DMS114 treated with DMSO at 0.1 percent for 48 hours (cell line): ENCODE results near the gene ALDH5A1.

Experiments
- DNase-seq: peaks from one replicate; lab custom pipeline; 2025; ENCODE audit not compliant: unreplicated experiment; lab: John Stamatoyannopoulos, UW

The ALDH5A1 gene

GRCh38 chr6:24564081-24564480 is 69.3 kb downstream of the ALDH5A1 start:
- no peak for DNase-seq

GRCh38 chr6:24565196-24565595 is 70.4 kb downstream of the ALDH5A1 start:
- no peak for DNase-seq

GRCh38 chr6:24566020-24566767 is 71.4 kb downstream of the ALDH5A1 start:
- no peak for DNase-seq

GRCh38 chr6:24568683-24569082 is 73.9 kb downstream of the ALDH5A1 start:
- no peak for DNase-seq

- DNase-seq, result no peak
Observed at GRCh38 chr6:24569811-24570210, 75.0 kb downstream of the ALDH5A1 start.

GRCh38 chr6:24571361-24571760 is 76.6 kb downstream of the ALDH5A1 start:
- DNase-seq, result no peak

GRCh38 chr6:24574809-24575208 is 80.0 kb downstream of the ALDH5A1 start:
- DNase-seq, result no peak

GRCh38 chr6:24576447-24576846 is 81.7 kb downstream of the ALDH5A1 start:
- DNase-seq, result no peak

- peak; percentile 65 for DNase-seq
Observed at GRCh38 chr6:24581084-24581669, 86.4 kb downstream of the ALDH5A1 start.

GRCh38 chr6:24583463-24584381 is 89.0 kb downstream of the ALDH5A1 start:
- peak; percentile 54 for DNase-seq

GRCh38 chr6:24584382-24584720 is 89.6 kb downstream of the ALDH5A1 start:
- no peak for DNase-seq
